Right lobe of liver (tissue), 4 donors: ENCODE measurements around the gene CCNQ.

Experiments
- CTCF ChIP-seq, 4 donors: fragments of 200-600 bp in 3 of 4; fragments of 450-650 bp in 1 of 4; IDR thresholded peaks; one replicate each; pipeline versions ENCODE4 v1.5.1 to v1.8.0; 2016 to 2022; ENCODE audit warnings: antibody characterized with exemption in 4 of 4, mild to moderate bottlenecking in 2 of 4
- POLR2A ChIP-seq: fragments of 450-650 bp; IDR thresholded peaks from one replicate; pipeline ENCODE4 v1.6.1; 2017; ENCODE audit warnings: antibody characterized with exemption, mild to moderate bottlenecking
- donor health status: DM: no; HTN: no; CAD: no.
- donor health status: DM: no; HTN: no; CAD: no.
- donor health status: DM: no; HTN: yes; CAD: no.

DNA sequence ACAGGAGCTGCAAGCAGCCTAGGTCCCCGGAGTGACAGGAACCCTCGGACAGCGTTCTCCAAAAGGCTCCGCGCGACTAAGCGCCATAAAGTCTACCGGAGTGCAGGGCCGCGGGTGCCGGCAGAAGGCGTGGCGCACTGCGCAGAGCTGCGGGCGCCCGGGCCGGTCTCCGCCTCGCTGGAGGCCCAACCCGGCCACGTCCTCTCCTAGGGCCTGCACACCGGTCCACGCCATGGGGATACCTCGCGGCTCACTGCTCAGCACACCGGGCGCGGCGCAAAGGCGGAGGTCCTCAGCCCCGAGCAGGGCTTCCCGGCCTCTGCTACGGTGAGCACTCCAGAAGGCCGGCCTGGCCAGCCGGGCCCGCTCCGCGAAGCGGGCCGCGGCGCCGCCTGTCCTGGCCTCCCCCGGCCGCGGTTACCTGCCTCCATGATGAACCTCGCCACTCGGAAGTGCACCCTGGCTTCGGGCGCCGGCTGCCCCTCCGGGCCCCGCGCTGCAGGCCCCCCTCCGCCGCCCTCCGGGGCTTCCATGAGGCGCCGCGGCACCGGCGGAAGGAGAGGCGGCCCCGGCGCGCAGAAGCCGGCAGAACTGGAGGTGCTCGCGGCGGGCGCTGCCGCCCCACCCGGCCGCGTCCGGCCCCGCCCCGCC lies at the start of gene CCNQ:
- TF ChIP-seq CTCF (IDR thresholded peaks at IDR 0.05) (no peak), POLR2A (peak; percentile 68)
